Measurements from ENCODE around the gene DEFB123. TPM values are rescaled to one million over a fixed set of nuclear protein-coding genes. Genes with fewer than 3 reads are reported as not detected.

Gene DEFB123
- total RNA-seq, 1 donor from 2014 or later: not detected

DNA sequence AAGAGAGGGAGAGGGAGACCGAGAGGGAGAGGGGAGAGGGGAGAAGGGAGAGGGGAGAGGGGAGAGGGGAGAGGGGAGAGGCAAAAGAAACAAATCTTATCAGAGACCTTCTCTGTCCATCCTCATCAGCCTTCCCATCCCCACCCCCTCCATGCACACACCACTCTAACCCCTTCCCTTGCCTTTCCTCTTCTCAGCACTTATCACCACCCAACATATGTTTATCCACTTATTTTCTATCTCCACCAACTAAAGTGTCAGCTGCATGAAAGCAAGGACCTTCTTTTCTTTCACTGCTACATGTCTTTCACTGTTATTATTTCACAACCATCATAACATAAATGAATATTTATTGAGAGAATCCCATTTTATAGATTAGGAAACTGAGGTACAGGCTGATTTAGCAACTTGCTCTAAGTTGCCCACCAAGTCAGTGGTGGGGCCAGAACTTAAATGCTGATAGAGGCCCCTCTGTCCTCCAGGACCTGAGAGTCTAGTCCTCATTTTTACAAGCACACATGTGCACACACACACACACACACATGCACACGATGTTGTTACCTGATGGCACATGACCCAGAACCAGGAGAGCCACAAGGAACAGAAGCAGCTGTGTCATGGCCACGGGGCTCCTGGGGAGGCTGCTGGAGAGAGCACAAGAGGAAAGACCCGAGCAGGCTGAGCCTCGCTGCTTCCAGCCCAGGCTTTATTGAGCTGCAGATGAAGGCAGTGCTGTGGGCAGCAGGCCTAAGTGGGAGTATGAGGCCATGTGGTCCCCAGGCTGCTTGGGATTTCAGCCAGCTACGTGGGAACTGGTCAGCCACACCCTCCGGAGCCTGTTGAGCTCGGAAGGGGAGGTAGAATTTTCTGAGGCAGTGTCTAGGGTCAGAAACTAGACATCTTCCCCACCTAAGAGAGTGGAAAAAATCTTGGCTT is 32.2 kb downstream of the DEFB123 start:
- H3K27me3 Mint-ChIP-seq (ENCODE audit: low read depth): peaks cover 2% of the 10 kb centered on the region
- no peak for DNase-seq (ENCODE audit: low read depth, low spot score)
- H3K4me3 Mint-ChIP-seq: no peak overlapping the region
- H3K36me3 Mint-ChIP-seq (ENCODE audit: low read depth): peaks cover 8% of the 10 kb centered on the region
- H3K9me3 Mint-ChIP-seq: peaks cover 18% of the 10 kb centered on the region
- no peak overlapping the region for H3K27ac Mint-ChIP-seq (ENCODE audit: unreplicated experiment)
- TF ChIP-seq, protein P1, sequence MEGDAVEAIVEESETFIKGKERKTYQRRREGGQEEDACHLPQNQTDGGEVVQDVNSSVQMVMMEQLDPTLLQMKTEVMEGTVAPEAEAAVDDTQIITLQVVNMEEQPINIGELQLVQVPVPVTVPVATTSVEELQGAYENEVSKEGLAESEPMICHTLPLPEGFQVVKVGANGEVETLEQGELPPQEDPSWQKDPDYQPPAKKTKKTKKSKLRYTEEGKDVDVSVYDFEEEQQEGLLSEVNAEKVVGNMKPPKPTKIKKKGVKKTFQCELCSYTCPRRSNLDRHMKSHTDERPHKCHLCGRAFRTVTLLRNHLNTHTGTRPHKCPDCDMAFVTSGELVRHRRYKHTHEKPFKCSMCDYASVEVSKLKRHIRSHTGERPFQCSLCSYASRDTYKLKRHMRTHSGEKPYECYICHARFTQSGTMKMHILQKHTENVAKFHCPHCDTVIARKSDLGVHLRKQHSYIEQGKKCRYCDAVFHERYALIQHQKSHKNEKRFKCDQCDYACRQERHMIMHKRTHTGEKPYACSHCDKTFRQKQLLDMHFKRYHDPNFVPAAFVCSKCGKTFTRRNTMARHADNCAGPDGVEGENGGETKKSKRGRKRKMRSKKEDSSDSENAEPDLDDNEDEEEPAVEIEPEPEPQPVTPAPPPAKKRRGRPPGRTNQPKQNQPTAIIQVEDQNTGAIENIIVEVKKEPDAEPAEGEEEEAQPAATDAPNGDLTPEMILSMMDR (conservative IDR thresholded peaks at IDR 0.05): no peak
- no peaks in the 10 kb centered on the region for H3K4me1 Mint-ChIP-seq

DNA sequence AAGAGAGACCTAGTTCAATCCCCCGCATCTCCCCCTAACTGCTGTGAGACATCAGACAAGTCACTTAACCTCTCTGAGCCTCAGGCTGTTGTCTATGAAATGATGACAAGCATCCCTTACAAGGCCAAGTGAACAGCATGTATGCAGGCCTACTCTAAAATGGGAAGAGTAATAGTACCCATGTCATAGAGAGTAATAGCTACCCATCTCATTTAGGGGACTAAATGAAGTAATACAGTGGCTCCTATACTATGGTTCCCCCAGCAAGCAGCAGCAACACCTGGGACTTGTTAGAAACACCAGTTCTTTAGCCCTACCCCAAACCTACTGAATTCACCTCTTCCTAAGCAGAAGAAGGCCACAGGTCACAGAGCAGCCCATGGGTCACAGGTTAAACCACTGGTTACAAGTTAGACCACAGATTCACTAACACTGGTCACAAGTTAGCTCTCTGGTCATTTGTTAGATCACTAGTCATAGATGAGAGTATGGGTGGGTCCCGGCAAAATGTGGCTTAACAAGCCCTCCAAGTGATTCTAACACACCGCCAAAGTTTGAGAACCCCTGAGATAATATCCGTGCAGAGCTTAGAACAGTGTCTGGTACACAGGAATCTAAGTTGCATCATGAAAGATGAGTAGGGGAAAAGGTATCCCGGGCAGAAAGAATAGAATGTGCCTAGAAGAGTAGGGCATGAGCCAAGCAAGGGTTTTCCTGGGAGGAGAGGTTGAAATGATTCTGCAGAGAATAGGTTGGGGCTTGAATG is 33.1 kb downstream of the DEFB123 start:
- DNase-seq (ENCODE audit: low read depth, low spot score): no peak
- peaks cover 8% of the 10 kb centered on the region for H3K36me3 Mint-ChIP-seq (ENCODE audit: low read depth)
- TF ChIP-seq, protein P1 (conservative IDR thresholded peaks at IDR 0.05): no peak
- H3K4me1 Mint-ChIP-seq: no peaks in the 10 kb centered on the region
- peaks cover 22% of the 10 kb centered on the region for H3K9me3 Mint-ChIP-seq
- H3K4me3 Mint-ChIP-seq: no peak overlapping the region
- H3K27me3 Mint-ChIP-seq (ENCODE audit: low read depth): peaks cover 2% of the 10 kb centered on the region
- no peak overlapping the region for H3K27ac Mint-ChIP-seq (ENCODE audit: unreplicated experiment)

DNA sequence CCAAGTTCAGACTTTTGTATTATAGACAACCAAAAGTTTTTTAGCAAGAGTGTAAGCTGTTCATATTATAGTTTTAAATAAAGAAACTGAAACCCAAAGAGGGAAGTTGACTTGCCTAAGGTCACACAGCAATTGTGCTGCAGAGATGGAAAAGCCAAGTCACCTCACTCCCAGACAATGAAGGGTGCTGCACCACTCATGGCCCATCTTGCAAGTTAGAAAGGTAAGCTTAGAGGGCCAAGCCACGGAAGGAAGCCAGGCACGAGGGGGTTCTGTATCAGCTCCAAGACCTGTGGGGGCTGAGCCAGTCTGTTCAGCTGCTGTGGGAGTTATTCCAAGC is 33.6 kb downstream of the DEFB123 start:
- no peak for DNase-seq (ENCODE audit: low read depth, low spot score)
- Mint-ChIP-seq H3K4me3 (no peak overlapping the region), H3K27me3 (ENCODE audit: low read depth) (peaks cover 2% of the 10 kb centered on the region), H3K36me3 (ENCODE audit: low read depth) (peaks cover 8% of the 10 kb centered on the region), H3K4me1 (no peaks in the 10 kb centered on the region), H3K27ac (ENCODE audit: unreplicated experiment) (no peak overlapping the region), H3K9me3 (peaks cover 23% of the 10 kb centered on the region)
- TF ChIP-seq, protein P1 (conservative IDR thresholded peaks at IDR 0.05): no peak

DNA sequence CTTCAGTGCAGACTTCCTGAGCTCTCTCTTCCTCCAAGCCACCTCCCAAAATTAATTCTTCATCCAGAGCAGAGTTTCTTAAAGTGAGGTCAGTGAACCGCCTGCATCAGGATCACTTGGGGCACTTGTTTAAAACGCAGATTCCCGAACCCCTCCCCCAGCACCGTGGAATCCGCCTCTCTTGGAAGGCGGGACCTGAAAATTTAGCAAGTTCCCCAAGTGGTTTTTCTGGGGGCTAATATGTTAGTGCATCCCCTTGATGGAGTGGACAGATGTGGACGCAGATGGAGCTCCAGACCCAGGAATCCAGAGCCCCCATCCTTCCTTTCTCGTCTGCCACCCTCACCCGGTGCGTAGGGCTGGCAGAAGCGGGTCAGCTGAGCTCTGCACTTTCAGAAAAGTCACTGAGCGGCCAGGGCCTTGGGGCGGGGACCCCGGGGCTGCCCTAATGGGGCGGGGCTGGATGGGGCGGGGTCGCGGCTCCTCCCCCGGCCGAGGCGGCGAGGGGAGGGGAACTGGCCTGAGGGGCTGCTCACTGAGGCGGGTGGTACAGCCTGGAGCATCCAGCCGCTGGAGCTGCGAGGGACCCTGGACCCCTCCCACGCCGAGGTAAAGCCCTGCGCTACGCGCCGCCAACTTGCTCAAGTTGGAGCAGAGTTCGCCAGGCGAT is 34.5 kb downstream of the DEFB123 start, which contains the start of the genes DEFB124 and REM1:
Gene DEFB124 (minus strand): TSS at position 370 of the 670 bp plus-strand sequence. CDS start 2,114 bp downstream, outside the sequence.
Gene REM1 (plus strand): TSS at position 531 of the 670 bp plus-strand sequence. CDS start 1,158 bp downstream, outside the sequence.
- TF ChIP-seq, protein P1 (conservative IDR thresholded peaks at IDR 0.05): no peak
- Mint-ChIP-seq H3K4me3 (no peak within 1 kb of the TSS), H3K9me3 (peaks cover 25% of the 10 kb centered on the region), H3K36me3 (ENCODE audit: low read depth) (peaks cover 8% of the 10 kb centered on the region), H3K4me1 (no peaks in the 10 kb centered on the region), H3K27me3 (ENCODE audit: low read depth) (peaks cover 2% of the 10 kb centered on the region), H3K27ac (ENCODE audit: unreplicated experiment) (no peak within 1 kb of the TSS)
- DNase-seq (ENCODE audit: low read depth, low spot score): no peak

Measured in neural crest cell (in vitro differentiated cells).